ENCODE results near the gene MPND.

DNA sequence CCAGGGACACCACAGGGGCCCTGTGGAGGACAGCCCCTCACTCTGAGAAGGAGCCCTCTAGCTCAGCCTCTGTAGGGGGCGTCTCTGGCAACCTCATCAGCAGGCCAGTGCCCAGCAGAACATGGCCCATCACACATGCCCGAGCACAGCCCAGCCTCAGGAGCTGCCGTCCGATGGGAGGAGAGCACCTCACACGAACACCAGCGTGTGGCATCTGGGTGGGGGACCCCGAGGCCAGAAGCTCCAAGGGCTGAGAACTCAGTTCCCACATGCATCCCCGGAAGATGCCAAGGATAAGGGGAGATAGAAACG is 45.7 kb downstream of the MPND start:
- TF ChIP-seq, protein P1, sequence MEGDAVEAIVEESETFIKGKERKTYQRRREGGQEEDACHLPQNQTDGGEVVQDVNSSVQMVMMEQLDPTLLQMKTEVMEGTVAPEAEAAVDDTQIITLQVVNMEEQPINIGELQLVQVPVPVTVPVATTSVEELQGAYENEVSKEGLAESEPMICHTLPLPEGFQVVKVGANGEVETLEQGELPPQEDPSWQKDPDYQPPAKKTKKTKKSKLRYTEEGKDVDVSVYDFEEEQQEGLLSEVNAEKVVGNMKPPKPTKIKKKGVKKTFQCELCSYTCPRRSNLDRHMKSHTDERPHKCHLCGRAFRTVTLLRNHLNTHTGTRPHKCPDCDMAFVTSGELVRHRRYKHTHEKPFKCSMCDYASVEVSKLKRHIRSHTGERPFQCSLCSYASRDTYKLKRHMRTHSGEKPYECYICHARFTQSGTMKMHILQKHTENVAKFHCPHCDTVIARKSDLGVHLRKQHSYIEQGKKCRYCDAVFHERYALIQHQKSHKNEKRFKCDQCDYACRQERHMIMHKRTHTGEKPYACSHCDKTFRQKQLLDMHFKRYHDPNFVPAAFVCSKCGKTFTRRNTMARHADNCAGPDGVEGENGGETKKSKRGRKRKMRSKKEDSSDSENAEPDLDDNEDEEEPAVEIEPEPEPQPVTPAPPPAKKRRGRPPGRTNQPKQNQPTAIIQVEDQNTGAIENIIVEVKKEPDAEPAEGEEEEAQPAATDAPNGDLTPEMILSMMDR (IDR thresholded peaks at IDR 0.05) = no peak
- no peak for TF ChIP-seq POLR2A (IDR thresholded peaks at IDR 0.05)
